H1 (cell line): Measurements from ENCODE around the gene ZNF516. TPM values are rescaled to one million over a fixed set of nuclear protein-coding genes. Genes with fewer than 3 reads are reported as not detected.
A peak's percentile ranks its signal among the peaks of the same experiment; 100 is the strongest.

Source experiments
- CTCF ChIA-PET: fragments of 300-600 bp; sonication (Branson Sonifier 250); formaldehyde crosslinking; loops from one replicate; lab custom pipeline; 2021; ENCODE audit not compliant: partially characterized antibody; lab: Charles Lee
- POLR2A ChIA-PET: fragments of 300-600 bp; sonication (Branson Sonifier 250); formaldehyde crosslinking; loops from one replicate; lab custom pipeline; 2021; ENCODE audit warnings: inconsistent platforms; ENCODE audit not compliant: partially characterized antibody; lab: Charles Lee
- DNase-seq, 2 experiments: peaks; one replicate each; pipeline versions ENCODE4 v3.0.0 to v3.0.0-alpha.2; 2010 to 2022; ENCODE audit warnings: low spot score in 2 of 2, low read depth in 1 of 2, mixed read lengths in 1 of 2
- FAIRE-seq: peaks from 2 replicates; lab custom pipeline; 2011; peaks lifted over from hg19 to GRCh38; lab: Jason Lieb, UNC
- H2AFZ ChIP-seq: 2 replicates; pipeline ENCODE4 v1.8.1; 2012; ENCODE audit warnings: low read length, inconsistent platforms
- H2AK5ac ChIP-seq: 2 replicates; pipeline ENCODE4 v1.6.1; 2013; ENCODE audit warnings: low read depth, low read length
- H2BK120ac ChIP-seq: replicated peaks from 2 replicates; pipeline ENCODE3; 2013; ENCODE audit warnings: low read depth, low read length, inconsistent platforms
- H2BK12ac ChIP-seq: 2 replicates; pipeline ENCODE4 v1.6.1; 2013; ENCODE audit warnings: low read depth, low read length
- H2BK15ac ChIP-seq: 2 replicates; pipeline ENCODE4 v1.6.1; 2013; ENCODE audit warnings: low read length
- H2BK20ac ChIP-seq: 2 replicates; pipeline ENCODE4 v1.6.1; 2013; ENCODE audit warnings: low read length
- H2BK5ac ChIP-seq: 2 replicates; pipeline ENCODE4 v1.6.1; 2013; ENCODE audit warnings: low read depth, low read length
- H3K14ac ChIP-seq: 2 replicates; pipeline ENCODE4 v1.6.1; 2013; ENCODE audit warnings: inconsistent platforms; ENCODE audit not compliant: insufficient read length
- H3K18ac ChIP-seq: 2 replicates; pipeline ENCODE4 v1.6.1; 2013; ENCODE audit warnings: low read length; ENCODE audit errors: extremely low read depth
- H3K23ac ChIP-seq: 2 replicates; pipeline ENCODE4 v1.6.1; 2013; ENCODE audit warnings: inconsistent platforms; ENCODE audit not compliant: insufficient read length
- H3K23me2 ChIP-seq: 2 replicates; pipeline ENCODE4 v1.6.1; 2013; ENCODE audit warnings: low read depth, low read length
- H3K27ac ChIP-seq: 2 replicates; pipeline ENCODE4 v1.6.1; 2011; ENCODE audit warnings: low read depth, low read length, inconsistent platforms
- H3K27me3 ChIP-seq, 4 experiments: replicated peaks in 1 of 4; 1 replicate in 1 of 4; 2 replicates in 3 of 4; pipeline versions ENCODE4 v1.6.1 to v1.8.1; 2011 to 2013; ENCODE audit warnings: low read length in 3 of 4, mild to moderate bottlenecking in 3 of 4, inconsistent platforms in 2 of 4, mixed read lengths in 2 of 4, moderate library complexity in 1 of 4; ENCODE audit not compliant: control insufficient read depth in 3 of 4, insufficient read depth in 3 of 4; ENCODE audit errors: extremely low read depth in 1 of 4
- H3K36me3 ChIP-seq, 4 experiments: 2 replicates each; pipeline versions ENCODE4 v1.6.1 to v1.8.1; 2011 to 2013; ENCODE audit warnings: mild to moderate bottlenecking in 4 of 4, low read length in 3 of 4, moderate library complexity in 2 of 4, control low read depth in 1 of 4, inconsistent platforms in 1 of 4; ENCODE audit not compliant: insufficient read depth in 4 of 4, control insufficient read depth in 2 of 4
- H3K4ac ChIP-seq: replicated peaks from 2 replicates; pipeline ENCODE3; 2013; ENCODE audit warnings: low read length, low read depth, mixed read lengths, inconsistent platforms; ENCODE audit not compliant: insufficient read length
- H3K4me1 ChIP-seq, 4 experiments: replicated peaks in 1 of 4; 1 replicate in 1 of 4; 2 replicates in 3 of 4; pipeline versions ENCODE4 v1.6.1 to v1.8.1; 2011 to 2013; ENCODE audit warnings: low read length in 3 of 4, inconsistent platforms in 2 of 4, mixed read lengths in 1 of 4; ENCODE audit not compliant: insufficient read depth in 4 of 4, control insufficient read depth in 3 of 4
- H3K4me2 ChIP-seq, 2 experiments: 2 replicates each; pipeline versions ENCODE4 v1.6.1 to v1.8.1; 2011 to 2013; ENCODE audit warnings: low read depth in 2 of 2, low read length in 2 of 2, control low read depth in 1 of 2, inconsistent platforms in 1 of 2, mild to moderate bottlenecking in 1 of 2; ENCODE audit not compliant: insufficient read depth in 1 of 2
- H3K4me3 ChIP-seq, 4 experiments: fragments of 200-600, 300-600 bp in 1 of 4; sonication (generic), shearing (Covaris generic), sonication (Bioruptor Twin) in 1 of 4; 2 replicates each; pipeline versions ENCODE4 v1.5.1 to v1.8.1; 2011 to 2016; ENCODE audit warnings: low read length in 4 of 4, low read depth in 3 of 4, control low read depth in 2 of 4, inconsistent platforms in 2 of 4, mild to moderate bottlenecking in 2 of 4, mixed read lengths in 1 of 4, moderate library complexity in 1 of 4; ENCODE audit not compliant: insufficient read depth in 2 of 4; ENCODE audit errors: extremely low read depth in 1 of 4
- H3K56ac ChIP-seq: replicated peaks from 2 replicates; pipeline ENCODE3; 2013; ENCODE audit warnings: low read depth, mild to moderate bottlenecking, mixed read lengths, low read length, inconsistent platforms; ENCODE audit not compliant: insufficient read length
- H3K79me1 ChIP-seq: 2 replicates; pipeline ENCODE4 v1.6.1; 2013; ENCODE audit warnings: low read depth, low read length, control low read depth
- H3K79me2 ChIP-seq, 2 experiments: 2 replicates each; pipeline versions ENCODE4 v1.6.1 to v1.8.1; 2012 to 2013; ENCODE audit warnings: low read length in 2 of 2, mild to moderate bottlenecking in 2 of 2, inconsistent platforms in 1 of 2; ENCODE audit not compliant: insufficient read depth in 2 of 2, control insufficient read depth in 1 of 2
- H3K9ac ChIP-seq, 4 experiments: replicated peaks in 1 of 4; 1 replicate in 1 of 4; 2 replicates in 3 of 4; pipeline versions ENCODE4 v1.6.1 to v1.8.1; 2011 to 2013; ENCODE audit warnings: low read depth in 3 of 4, low read length in 3 of 4, control low read depth in 2 of 4, mild to moderate bottlenecking in 2 of 4, moderate library complexity in 2 of 4, inconsistent platforms in 1 of 4; ENCODE audit errors: extremely low read depth in 1 of 4
- H3K9me3 ChIP-seq, 2 experiments: 2 replicates each; pipeline versions ENCODE4 v1.6.1 to v1.8.1; 2012 to 2013; ENCODE audit warnings: mild to moderate bottlenecking in 2 of 2, moderate library complexity in 2 of 2, control low read depth in 1 of 2, inconsistent platforms in 1 of 2, low read depth in 1 of 2, low read length in 1 of 2, mixed read lengths in 1 of 2; ENCODE audit not compliant: insufficient read depth in 2 of 2
- H4K20me1 ChIP-seq, 2 experiments: replicated peaks in 1 of 2; 2 replicates each; pipeline versions ENCODE3 to v1.8.1; 2011 to 2013; ENCODE audit warnings: inconsistent platforms in 2 of 2, low read length in 2 of 2, mild to moderate bottlenecking in 1 of 2; ENCODE audit not compliant: insufficient read depth in 2 of 2, control insufficient read depth in 1 of 2
- H4K5ac ChIP-seq: 2 replicates; pipeline ENCODE4 v1.6.1; 2013; ENCODE audit warnings: low read length, low read depth, mixed read lengths, inconsistent platforms; ENCODE audit not compliant: insufficient read length
- H4K8ac ChIP-seq: 2 replicates; pipeline ENCODE4 v1.8.0; 2013; ENCODE audit warnings: mild to moderate bottlenecking, moderate library complexity, low read length, inconsistent platforms; ENCODE audit not compliant: insufficient read depth; ENCODE audit errors: extremely low read depth
- H4K91ac ChIP-seq: replicated peaks from 2 replicates; pipeline ENCODE3; 2013; ENCODE audit warnings: low read length, mixed read lengths, inconsistent platforms; ENCODE audit not compliant: insufficient read length
- CHD2 ChIP-seq: IDR thresholded peaks from 2 replicates; pipeline ENCODE4 v1.6.1; 2012; ENCODE audit warnings: low read length, improper control_type of control experiment
- CTBP2 ChIP-seq: IDR thresholded peaks from 2 replicates; pipeline ENCODE4 v1.7.0; 2011; ENCODE audit warnings: borderline replicate concordance, mild to moderate bottlenecking, moderate library complexity, mixed read lengths, low read length; ENCODE audit not compliant: insufficient read depth, insufficient read length
- FOSL1 ChIP-seq: IDR thresholded peaks from 2 replicates; pipeline ENCODE4 v1.6.1; 2011; ENCODE audit warnings: mild to moderate bottlenecking, low read depth, low read length, moderate library complexity; ENCODE audit not compliant: insufficient read depth
- NRF1 ChIP-seq: IDR thresholded peaks from 2 replicates; pipeline ENCODE4 v1.6.1; 2011; ENCODE audit warnings: mild to moderate bottlenecking, low read depth, low read length, improper control_type of control experiment
- PHF8 ChIP-seq: fragments of 200-600 bp; sonication (generic); conservative IDR thresholded peaks from 2 replicates; pipeline ENCODE4 v1.7.1; 2012; ENCODE audit warnings: low read depth, mild to moderate bottlenecking, inconsistent platforms, low read length, moderate library complexity
- POLR2AphosphoS5 ChIP-seq: IDR thresholded peaks from 2 replicates; pipeline ENCODE4 v1.6.1; 2011; ENCODE audit warnings: low read depth, low read length
- SAP30 ChIP-seq: fragments of 300-600 bp; sonication (generic); IDR thresholded peaks from 2 replicates; pipeline ENCODE4 v1.7.1; 2012; ENCODE audit warnings: low read length, moderate library complexity, mild to moderate bottlenecking, inconsistent platforms; ENCODE audit not compliant: insufficient read depth, insufficient replicate concordance
- TCF12 ChIP-seq: IDR thresholded peaks from 2 replicates; pipeline ENCODE4 v1.6.1; 2011; ENCODE audit warnings: low read depth, mild to moderate bottlenecking, low read length
- WGBS, 2 experiments: shearing (Covaris generic) in 1 of 2; methylation state at CpG; one replicate each; pipeline versions ENCODE4 v1.1.6 to v1.1.7; 2013 to 2015; ENCODE audit warnings: low lambda C conversion rate in 2 of 2, mixed read lengths in 2 of 2, inconsistent platforms in 1 of 2, low coverage in 1 of 2, missing lambda C conversion rate in 1 of 2; ENCODE audit not compliant: insufficient replicate concordance in 2 of 2, insufficient coverage in 1 of 2, insufficient read length in 1 of 2; ENCODE audit errors: extremely low coverage in 1 of 2, missing lambda C conversion rate in 1 of 2; 5-methylcytosine and 5-hydroxymethylcytosine counted together
- polyA plus RNA-seq, 7 experiments: library from polyadenylated mRNA; depleted of rRNA in 3 of 7; stranded (reverse) in 5 of 7; unstranded in 2 of 7; fragments of >200 nt in 5 of 7; fragments of 200-250 nt in 2 of 7; gene quantifications; 1 replicate in 5 of 7; 2 replicates in 1 of 7; 4 replicates in 1 of 7; pipeline versions ENCODE4 v1.2.1 to v1.2.3, GENCODE V29; 2011 to 2013; ENCODE audit warnings: missing spikeins in 2 of 7, mixed read lengths in 2 of 7
- total RNA-seq: library from RNA; stranded (reverse); fragmentation: NEBNext Ultra II Directional; extraction: Animal tissue kit (Norgen Biotek cat#: 25700); gene quantifications from 2 replicates; pipeline ENCODE4 v1.2.1, GENCODE V29; 2021

ZNF516 gene
- total and polyA plus RNA-seq, 2 of the 8 experiments (the other 6 are each of a cell fraction or from before 2014, with no cell fraction given) = 7.3 to 17.0 TPM

DNA sequence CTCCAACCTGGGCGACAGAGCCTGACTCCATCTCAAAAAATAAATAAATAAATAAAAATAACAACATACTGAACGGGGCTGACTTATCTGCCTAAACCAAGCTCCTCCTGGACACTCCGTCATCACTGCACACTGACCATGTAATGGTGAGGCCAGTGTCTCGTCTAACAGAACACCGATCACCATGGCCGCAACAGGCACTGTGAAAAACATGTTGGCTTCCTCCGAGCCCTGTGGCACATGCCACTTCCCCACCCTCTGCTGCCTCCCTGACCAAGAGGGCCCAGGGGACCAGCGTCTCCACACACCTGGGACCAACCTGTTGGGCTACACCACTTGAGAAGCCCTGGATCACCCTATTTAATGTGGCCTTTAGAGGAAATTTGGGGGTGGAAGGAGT lies 33.9 kb downstream of the ZNF516 start:
- DNase-seq (no peak), FAIRE-seq (no peak)
- Histone ChIP-seq H4K91ac (no peak overlapping the region), H3K79me1 (peaks cover 3% of the 10 kb centered on the region), H2BK15ac (no peak overlapping the region), H4K5ac (no peak overlapping the region), H2BK120ac (no peak overlapping the region), H3K27me3 (no peaks in the 10 kb centered on the region), H3K14ac (no peak overlapping the region), H3K4ac (no peak overlapping the region), H3K4me1 (peaks cover 0 to 2% (median 0%) of the 10 kb centered on the region in 4 experiments; a peak in 2 of 7 replicates), H3K9me3 (no peaks in the 10 kb centered on the region), H2BK5ac (no peak overlapping the region), H3K56ac (no peak overlapping the region), H3K4me3 (no peak overlapping the region), H3K27ac (no peak overlapping the region), H4K8ac (no peak overlapping the region), H3K23ac (no peak overlapping the region), H3K9ac (no peak overlapping the region), H4K20me1 (peaks cover 0 to 11% of the 10 kb centered on the region in 2 experiments), H3K23me2 (no peaks in the 10 kb centered on the region), H2AK5ac (no peak overlapping the region), H2BK20ac (0 out of 2 replicates have a peak overlapping the region, but pooled peaks have one; percentile 34), H3K79me2 (peaks cover 0 to 10% of the 10 kb centered on the region in 2 experiments; a peak in 1 of 4 replicates), H2AFZ (no peak overlapping the region), H3K4me2 (no peak overlapping the region), H3K18ac (no peak overlapping the region), H2BK12ac (no peak overlapping the region), H3K36me3 (peaks cover 0 to 5% (median under 1%) of the 10 kb centered on the region in 4 experiments; a peak in 1 of 8 replicates)
- WGBS, 2 experiments = 94% methylated on average over 8 of the region's 8 CpGs; no CpG with 5 or more reads in 1 of the 2 experiments
- ChIA-PET CTCF (interaction anchor here (0.7 to 1.2 kb wide), 4 partner anchors 10 to 160 kb away, joined by 3 to 5 read pairs (median 4); no protein-coding TSS in a partner anchor), POLR2A (interaction anchor here (0.6 kb wide), 1 partner anchor 29 kb away, joined by 4 read pairs; no protein-coding TSS in a partner anchor)
- TF ChIP-seq SAP30 (no peak), CHD2 (no peak), POLR2AphosphoS5 (no peak), TCF12 (no peak), NRF1 (no peak), FOSL1 (no peak), PHF8 (no peak), CTBP2 (no peak)
